CD4-positive, alpha-beta T cell treated with Interleukin-17A for 1 hour (primary cell): ENCODE measurements around the gene SYNDIG1L.

Experiments
- DNase-seq: peaks from one replicate; pipeline ENCODE4 v3.0.0-alpha.2; 2020

Gene SYNDIG1L

DNA sequence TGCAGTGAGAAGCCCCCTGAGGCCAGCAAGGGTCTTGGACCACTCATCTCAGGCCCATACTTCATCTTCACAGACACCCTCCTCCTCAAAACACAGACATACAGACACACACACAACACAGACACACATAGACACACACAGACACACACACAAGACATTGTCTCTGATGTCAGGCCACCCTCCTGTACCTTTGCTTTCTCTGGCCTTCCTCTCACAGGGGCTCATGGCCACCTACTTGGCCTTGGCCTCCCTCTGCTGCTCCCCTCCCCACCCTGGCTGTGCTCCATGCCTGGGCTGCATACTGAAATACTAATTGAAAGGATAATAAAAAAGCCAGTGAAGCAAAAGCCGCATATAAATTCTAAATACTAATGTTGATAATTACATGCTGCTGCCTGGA lies 1.6 kb upstream of the SYNDIG1L start:
- DNase-seq = no peak

DNA sequence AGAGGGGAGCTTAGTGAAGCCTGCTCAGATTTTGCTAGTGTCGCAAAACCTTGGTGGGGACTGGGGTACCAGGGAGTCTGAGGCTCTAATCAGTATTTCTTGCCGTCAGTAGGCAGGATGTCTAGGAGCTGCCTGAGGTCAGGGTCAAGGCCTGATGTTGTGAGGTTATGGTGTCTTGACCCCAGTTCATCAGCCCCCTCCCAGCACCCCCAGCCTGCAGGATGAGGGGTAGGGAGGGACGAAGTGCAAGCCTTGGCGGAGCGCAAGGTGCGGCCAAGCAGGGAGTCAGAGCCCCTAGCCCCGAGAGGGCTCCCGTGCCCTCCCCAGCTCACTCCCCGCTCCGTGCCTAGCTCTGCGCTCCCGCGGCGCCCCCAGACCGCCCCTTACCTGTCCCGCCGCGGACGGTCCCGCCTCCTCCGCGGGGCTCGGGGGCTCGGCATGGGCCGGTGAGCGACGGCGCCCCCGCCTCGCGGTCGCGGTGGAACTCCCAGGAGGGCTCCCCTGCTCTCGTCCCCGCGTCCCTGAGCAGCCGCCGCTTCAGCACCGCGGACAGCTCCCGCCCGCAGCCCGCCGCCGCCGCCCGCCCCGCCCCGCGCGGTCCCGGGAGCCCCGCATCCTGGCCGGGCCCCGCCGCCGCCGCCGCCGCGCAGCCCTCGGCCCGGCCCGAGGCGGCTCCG lies 347 bp downstream of the SYNDIG1L start:
- DNase-seq = peak; percentile 50

DNA sequence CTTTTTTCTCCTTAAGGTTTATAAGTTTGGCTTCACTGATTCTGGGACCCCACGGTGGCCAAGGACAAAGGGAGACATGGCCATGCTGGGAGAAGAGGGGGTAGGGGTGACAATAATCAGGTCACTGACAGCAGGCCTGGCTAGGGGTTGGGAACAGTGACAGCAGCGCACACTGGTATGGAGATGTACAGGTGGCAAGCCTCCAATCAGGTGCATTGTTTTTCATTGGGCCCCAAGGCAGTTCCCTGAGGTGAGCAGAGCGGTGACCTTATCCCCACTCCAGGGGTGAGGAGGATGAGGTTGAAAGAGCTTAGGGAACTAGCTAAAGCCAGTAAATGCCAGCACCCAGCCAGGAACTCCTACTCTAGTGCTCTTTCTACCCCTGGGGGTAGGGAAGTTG lies 1.4 kb downstream of the SYNDIG1L start:
- no peak for DNase-seq

DNA sequence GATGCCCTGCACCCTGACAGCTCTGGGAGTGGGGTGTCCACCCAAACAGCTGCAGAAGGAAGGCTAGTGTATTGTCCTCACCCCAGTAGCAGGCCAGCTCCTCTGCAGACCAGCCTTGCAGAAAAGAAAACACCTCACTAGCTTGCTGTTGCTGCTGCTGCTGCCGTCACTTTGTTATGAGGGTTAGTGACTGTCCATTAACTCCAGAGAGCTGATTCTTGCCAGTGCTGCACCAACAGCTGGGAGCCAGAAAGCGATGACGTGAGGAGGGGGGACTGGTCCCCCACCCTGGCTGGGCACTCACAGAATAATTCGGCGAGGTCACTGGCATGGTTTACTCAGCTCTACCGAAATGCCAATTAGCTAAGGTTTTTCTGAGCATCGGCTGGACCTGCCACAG lies 2.8 kb downstream of the SYNDIG1L start:
- DNase-seq = no peak

DNA sequence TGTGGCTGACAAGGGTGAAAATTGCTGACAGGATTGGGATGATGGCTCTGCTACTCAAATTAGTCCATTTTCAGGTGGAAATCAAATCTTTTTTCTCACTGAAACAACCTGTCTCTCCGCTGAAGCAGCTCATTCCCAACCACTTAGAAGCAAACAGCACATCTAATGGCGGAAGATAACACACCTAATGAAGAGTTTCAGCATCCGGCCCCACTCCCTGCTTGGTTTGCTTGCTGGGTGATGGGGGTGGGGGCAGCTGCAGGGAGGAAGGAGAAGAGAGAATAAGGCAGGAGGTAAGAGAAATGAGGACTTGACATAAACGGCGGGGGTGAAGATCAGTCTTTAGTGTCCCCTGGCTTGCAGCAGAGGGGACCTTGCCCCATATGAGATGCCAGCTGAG lies 4.0 kb downstream of the SYNDIG1L start:
- DNase-seq = no peak

DNA sequence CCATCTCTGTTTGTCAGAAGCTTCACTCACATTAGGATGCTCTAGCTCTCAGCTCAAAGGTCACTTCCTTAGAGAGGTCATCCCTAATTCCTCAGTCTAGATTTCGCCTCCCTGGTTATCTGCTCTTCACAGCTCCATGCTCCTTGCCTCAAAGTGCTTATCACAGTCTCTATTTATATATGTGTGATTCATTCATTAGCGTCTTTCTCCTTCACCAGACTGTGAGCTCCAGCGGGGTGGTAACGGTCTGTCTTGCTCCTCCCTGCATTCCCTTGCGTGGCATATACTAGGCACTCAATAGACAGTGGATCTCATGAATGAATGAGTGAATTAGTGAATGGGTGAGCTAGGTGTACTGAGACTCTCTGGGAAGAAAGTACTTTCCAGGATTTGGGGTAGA lies 6.9 kb downstream of the SYNDIG1L start:
- no peak for DNase-seq

DNA sequence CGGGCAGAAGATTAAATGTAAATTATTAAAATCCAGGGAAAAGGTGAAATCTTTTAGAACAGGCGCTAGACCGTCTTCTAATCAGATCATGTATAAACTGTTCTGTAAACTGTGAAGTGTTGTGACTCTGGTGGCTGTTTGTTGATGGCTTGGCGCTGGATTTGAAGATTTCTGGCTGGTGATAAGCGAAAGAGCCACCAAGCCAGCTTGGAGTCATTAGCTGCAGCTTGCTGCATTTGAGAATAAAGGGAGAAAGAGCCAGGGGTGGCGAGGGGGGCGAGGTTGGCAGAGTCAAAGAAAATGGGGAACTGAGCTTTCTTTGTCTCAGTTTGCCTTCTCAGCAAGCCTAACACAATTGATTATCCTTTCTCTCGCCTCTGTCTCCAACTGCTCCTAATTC lies 8.0 kb downstream of the SYNDIG1L start:
- DNase-seq = no peak

DNA sequence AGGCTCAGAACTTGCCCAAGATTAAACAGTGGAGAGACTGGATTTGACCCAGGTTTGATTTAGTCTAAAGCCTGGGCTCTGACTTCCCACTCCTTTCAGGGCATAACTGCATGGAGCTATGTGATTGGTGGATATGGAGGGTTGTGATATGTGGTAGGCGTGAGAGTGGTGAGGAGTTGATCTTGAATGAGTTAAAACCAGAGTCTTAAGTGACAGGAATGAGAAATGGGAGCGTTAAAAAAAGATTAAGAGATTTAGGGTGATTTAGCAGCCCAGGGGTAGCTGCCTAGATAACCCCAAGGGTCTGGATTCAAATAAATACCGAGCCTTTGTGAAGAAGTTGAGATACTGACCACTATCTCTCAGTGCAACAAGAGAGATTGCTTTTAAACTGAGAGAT lies 8.4 kb downstream of the SYNDIG1L start:
- no peak for DNase-seq

DNA sequence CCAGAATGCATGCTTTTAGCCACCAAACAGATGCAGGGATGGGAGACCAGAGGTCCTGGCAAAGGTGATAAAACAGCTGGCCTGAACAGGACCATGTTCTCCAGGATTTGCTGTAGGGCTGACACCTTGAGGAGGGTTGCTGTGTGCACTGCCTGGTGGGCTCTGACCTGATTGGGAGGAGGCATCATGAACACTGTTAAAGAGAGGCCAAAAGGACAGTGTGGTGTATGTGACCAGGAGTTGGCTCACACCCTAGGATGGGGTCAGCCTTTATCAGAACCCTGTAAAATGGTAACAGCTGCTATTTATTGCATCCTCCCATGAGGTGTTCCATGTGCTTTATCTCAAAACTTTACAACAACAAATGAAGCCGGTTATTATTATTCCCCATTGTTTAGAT lies 8.8 kb downstream of the SYNDIG1L start:
- DNase-seq = no peak

DNA sequence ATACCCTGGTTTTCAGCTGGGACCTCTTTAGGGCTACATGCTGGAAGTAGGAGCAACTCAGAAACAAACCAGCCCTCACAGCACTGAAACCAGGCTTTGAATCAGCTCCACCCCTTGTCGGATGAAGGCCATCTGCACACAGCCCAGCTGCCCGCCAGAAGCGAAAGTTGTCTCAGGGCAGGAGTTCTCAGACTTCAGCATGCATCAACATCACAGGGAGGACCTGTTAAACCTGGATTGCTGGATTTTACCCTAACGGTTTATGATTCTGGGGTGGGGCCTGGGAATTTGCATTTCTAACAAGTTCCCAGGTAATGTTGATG lies 10.9 kb downstream of the SYNDIG1L start:
- DNase-seq = no peak

DNA sequence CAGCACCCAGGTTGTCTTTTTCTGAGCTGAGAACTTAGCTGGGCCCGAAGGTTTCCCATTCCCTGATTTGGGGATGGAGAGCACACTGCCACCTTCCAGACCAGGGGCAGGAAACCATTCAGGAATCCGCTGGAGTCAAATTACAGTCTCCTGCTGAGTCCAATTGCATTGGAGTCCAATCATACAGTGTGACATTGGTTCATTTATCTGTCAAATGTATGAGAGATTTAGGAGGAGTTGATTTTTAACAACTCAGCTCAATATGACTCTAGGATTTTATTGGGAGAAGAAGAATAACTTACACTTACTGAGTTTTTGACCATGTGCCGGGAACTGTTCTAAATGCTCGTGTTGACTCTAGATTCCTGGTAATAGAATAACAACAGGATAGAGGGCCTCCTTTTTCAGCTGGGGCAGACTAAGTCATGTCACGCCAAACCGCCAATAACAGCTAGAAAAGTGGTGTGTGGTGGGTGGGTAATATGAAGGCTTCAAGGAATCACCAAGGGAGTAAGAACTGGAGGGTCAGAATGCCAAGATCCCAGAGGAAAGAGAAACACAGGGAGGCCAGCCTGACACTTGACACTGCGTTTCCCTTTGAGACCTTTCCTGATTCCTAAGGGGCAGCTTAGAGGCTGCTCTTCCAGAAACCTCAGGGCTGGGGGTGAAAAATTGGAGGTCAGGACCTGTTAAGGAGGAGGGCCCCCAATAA lies 11.5 kb downstream of the SYNDIG1L start:
- DNase-seq = no peak

DNA sequence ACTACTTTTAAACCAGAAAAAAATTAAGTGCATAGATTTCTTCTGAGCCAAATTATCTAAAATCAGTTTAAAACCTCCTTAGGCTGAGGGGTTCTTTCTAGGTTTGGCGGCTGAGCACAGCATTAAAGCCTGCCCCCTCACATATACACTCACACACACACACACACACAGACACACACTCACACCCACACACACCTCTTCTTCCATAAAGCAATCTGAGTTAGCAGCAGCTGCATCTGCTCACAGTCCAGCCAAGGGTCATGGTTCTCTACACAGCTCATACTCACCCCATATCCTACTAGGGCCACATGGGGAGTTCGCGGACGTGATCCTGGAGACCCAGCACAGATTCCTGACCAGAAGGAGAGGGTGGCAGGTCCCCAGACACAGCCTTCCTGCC lies 12.4 kb downstream of the SYNDIG1L start:
- DNase-seq = no peak

DNA sequence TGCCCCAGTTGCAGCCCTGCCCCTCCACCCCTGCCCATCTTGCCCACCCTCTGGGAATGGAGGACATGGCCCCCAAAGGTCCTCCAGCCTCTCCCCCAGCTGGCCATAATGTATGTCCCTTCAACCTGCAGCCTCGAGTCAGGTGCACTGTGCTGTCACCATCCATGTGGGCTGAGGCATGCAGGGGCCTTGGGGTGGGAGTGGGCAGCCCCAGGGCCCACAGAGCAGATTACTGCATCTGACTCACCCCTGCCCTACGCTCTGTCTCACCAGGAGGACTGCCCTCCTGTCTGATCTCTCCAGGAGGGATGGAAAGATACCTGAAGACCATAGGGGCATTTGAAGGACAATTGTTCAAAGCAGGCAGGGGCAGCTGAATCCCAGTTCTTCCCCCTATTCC lies 13.3 kb downstream of the SYNDIG1L start:
- no peak for DNase-seq

DNA sequence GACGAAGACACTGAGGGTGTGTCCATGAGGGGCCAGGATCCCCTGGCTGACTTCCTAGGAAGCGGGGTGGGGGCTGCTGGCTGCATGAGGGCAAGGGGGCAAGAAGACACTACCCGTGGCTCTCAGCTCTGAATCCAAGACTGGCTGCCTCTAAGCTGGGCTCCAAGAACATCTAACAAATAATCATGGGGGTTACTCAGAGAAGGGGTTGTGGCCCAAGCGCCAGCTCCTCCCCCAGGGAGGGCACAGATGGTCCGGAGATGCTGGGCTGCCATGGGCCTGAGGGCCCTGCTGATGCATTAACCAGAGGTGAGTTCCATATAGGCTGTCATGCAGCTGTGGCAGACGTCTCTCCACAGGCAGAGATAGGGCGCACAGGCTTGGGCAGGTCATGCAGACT lies 14.3 kb downstream of the SYNDIG1L start:
- DNase-seq = no peak

DNA sequence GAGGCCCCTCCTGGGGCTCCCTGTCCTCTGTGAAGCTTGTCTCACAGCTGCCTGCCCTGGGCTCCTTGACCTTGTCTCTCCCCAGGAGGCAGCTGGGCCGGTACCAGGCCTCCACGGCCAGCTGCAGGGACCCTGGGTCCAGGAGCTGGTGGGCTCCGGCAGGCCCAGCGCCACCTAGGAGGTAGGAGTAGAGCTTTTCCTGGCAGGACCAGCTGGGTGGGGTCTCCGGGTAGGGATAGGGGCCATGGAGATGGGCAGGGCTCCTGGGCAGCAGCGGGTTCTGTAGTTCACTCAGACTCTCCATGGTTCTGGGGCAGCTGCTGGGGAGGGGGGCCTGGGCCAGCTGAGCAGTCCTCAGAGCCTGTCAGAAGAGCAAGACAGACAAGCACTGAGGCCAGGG lies 16.6 kb downstream of the SYNDIG1L start:
- DNase-seq = no peak

DNA sequence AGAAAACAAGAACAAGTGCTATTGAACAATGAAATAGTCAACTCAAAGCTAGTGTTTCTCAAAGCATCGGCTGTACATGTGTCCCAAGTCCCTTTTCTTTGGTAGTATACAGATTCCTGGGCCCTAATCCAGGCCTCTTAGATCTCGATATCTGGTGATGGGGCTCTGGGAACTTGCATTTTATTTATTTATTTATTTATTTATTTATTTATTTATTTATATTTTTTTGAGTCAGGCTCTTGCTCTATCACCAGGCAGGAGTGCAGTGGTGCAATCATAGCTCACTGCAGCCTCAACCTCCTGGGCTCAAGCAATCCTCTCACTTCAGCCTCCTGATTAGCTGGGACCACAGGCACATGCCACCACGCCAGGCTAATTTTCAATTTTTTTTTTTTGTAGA lies 17.1 kb downstream of the SYNDIG1L start:
- DNase-seq = no peak

DNA sequence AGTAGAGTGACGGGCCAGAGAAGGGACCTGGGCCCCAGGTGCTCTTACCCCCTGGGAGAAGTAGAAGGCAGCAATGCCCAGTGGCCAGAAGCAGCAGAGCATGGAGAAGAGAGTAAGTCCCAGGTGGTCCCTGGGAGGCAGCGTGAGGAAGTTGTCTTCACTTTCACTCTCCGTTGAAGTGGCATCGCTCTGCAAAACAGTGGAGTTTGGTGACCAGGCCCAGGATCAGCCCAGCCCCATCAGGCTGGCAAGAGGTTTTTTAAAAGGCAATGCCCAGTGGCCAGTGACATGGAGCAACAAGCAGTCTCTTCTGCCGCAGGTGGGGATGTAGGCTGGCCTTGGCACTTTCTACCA lies 18.2 kb downstream of the SYNDIG1L start:
- no peak for DNase-seq

DNA sequence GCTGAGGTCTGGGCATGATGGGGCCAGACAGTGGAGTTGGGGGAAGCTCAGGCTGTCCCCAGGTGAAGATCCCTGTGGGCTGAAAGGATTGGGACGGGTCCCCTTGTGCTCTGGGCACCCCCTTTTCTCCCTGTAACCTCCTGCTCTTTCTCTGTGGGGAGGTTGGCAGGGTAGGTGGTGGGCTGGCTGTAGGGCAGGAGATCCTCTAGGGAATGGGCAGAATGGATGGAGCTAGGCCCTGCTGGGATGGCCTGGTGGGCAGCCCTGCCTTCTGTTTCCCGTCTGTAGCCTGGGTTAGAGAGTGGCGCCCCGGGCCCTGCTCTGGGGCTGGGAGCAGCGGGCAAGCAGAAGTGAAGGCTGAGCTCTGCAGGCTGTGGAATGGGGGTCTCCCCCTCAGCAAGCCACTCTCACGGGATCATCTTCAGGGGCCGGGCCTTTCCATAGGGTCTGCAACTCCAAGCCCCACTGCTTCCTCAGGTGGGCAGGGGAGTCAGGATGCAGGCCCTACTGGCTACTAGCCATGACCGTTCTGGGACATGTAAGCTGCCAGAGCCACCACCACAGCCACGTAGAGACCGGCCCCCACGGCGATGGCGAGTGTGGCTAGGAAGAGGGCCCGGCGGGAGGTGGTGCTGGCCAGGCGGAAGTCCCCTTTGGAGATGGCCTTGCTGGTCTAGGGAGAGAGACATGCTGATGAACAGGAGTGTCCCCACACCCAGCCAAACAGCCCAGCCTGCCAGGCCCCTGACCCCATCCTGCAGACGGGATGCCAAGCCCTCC lies 18.8 kb downstream of the SYNDIG1L start:
- DNase-seq = no peak

DNA sequence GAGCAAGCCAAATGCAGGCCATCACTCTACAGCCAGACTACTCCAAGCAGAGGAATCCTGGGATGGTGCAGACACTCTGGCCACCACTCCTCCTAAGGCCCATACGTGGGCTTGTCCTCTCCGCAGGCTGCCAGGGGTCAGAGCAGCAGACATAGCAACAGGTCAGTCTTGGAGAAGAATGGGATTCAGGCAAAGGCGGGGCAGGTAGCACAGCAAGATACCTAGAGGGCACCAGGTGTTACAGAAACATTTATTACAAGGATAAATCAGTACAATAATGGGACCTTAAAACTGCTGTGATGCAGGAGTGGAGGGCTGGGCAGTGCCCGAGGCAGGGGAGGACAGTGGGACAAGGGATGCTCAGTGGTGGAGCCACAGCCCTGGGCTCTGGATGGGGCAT lies 20.3 kb downstream of the SYNDIG1L start:
- no peak for DNase-seq

DNA sequence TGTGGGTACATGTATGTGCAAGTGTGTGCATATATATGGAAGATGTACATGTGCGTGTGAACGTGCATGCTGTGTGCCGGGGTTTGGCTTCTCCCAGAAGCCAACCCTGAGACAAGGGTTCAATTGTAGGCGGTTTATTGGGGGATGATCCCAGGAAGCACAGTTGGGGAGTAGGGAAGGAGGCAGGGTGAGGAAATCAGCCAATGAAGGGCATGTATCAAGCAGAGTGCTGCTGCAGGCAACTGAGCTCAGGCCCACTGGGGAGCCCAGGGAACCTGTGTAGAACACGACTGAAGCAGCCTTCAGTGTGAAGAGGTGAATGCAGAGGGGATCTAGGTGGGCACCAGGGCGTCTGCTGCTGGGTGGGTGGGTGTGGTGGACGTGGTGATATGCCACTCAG lies 21.6 kb downstream of the SYNDIG1L start:
- no peak for DNase-seq

DNA sequence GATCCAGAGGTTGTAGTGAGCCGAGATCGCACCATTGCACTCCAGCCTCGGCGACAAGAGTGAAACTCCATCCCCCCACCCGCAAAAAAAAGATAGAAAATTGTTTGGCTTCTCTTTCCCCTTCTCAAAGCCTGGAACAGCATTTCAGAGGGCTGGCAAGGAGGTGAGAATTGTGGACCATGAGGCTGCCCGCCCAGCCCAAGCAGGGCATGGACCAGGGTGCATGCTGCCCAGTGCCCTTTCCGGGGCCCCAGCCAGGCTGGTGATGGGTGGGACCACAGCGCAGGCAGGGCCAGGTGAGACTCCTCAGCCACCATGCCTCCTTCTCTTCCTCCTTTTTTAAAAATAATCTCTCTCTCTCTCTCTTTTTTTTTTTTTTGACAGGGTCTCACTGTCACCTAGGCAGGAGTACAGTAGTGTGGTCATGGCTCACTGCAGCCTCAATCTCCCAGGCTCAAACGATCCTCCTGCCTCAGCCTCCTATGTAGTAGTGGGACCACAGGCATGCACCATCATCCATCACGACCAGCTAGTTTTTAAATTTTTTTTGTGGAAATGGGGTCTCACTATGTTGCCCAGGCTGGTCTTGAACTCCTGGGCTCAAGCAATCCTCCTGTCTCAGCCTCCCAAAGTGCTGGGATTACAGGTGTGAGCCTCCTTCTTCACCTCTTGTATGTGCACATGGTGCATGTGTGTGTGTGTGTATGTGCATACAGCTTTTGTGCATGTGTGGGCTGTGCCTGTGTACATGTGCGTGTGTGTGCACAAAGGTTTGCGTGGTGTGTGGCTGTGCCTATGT lies 22.2 kb downstream of the SYNDIG1L start:
- DNase-seq = no peak

DNA sequence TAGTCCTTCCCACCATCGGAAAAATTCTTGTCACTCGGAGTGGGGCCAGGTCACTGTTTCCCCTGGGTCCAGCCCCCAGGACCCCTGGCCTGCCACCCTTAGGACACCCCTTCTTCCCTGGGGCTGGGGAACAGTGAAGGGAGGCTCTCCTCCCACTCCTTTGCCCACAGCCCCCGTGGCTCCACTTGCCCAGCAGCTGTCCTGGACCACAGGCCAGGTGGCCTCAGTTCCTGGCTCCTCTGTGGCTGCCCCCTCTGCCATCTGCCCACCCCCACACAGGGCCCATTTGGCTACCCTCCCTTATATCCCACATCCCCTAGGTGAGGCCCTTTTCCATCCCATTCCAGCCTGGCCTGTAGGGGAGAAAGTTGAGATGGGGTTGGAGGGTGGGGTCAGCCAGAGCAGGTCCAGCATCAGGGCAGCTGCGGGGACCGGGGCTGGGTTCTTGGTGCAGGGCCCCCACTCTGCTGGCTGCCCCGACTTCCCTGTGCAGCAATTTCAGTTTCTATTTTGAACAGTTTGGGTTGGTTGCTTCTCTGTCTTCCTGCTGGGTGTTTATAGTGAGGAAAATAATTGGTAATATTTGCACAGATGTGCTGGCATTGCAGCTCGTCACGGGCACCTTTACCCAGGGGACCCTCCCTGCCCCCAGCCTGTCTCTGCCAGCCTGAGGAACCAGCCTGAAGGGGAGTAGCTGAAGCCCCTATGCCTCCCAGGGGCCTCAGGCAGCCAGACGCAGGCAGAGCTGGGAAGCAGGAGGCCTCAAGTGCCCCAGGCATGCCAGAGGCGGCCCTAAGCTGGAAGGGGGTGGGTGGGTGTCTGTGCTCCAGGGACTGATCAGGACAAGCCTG lies 23.4 kb downstream of the SYNDIG1L start:
- no peak for DNase-seq
